Brain microvascular endothelial cell (primary cell): ENCODE data around the gene C22orf31.

ENCODE experiments used
- DNase-seq: peaks from one replicate; pipeline ENCODE4 v3.0.0-alpha.2; 2020
- H3K27ac ChIP-seq: fragments of 250-450 bp; sonication (Bioruptor Pico); 2 replicates; pipeline ENCODE4 v1.5.1; 2020; ENCODE audit warnings: mild to moderate bottlenecking, moderate library complexity
- H3K27me3 ChIP-seq: fragments of 250-450 bp; sonication (Bioruptor Pico); replicated peaks from 2 replicates; pipeline ENCODE4 v1.5.1; 2020; ENCODE audit warnings: mild to moderate bottlenecking
- H3K36me3 ChIP-seq: fragments of 250-450 bp; sonication (Bioruptor Pico); replicated peaks from 2 replicates; pipeline ENCODE4 v1.5.1; 2020; ENCODE audit warnings: mild to moderate bottlenecking
- H3K4me3 ChIP-seq: 2 replicates; pipeline ENCODE4 v1.5.1; 2011; ENCODE audit warnings: low read depth, mild to moderate bottlenecking, control low read depth, low read length, moderate library complexity
- CTCF ChIP-seq: IDR thresholded peaks from 2 replicates; pipeline ENCODE4 v1.5.1; 2011; ENCODE audit warnings: low read depth, mild to moderate bottlenecking, moderate library complexity, low read length, control low read depth, inconsistent platforms; ENCODE audit errors: missing control alignments
- in situ Hi-C: cut with HindIII; loops from 2 replicates; pipeline ENCODE4 v1.10.0; 2017; ENCODE audit warnings: low sequenced_read_pairs, low pct_ligation_motif_present

The C22orf31 gene

GRCh38 chr22:29103121-29103520 is 41.5 kb upstream of the C22orf31 start:
- Histone ChIP-seq H3K4me3 (no peak overlapping the region), H3K27me3 (no peaks in the 10 kb centered on the region), H3K36me3 (no peaks in the 10 kb centered on the region), H3K27ac (no peak overlapping the region)
- no peak for TF ChIP-seq CTCF
- DNase-seq, result no peak
- in situ Hi-C loops, result no loop called here

- H3K4me3 ChIP-seq, result no peak overlapping the region
- no peak for TF ChIP-seq CTCF
- H3K27me3 ChIP-seq, result no peaks in the 10 kb centered on the region
- no peak overlapping the region for H3K27ac ChIP-seq
- no peak for DNase-seq
- H3K36me3 ChIP-seq, result no peaks in the 10 kb centered on the region
- in situ Hi-C loops, result no loop called here
Measured at GRCh38 chr22:29102300-29102699, 40.7 kb upstream of the C22orf31 start.

GRCh38 chr22:29098296-29098695 is 36.7 kb upstream of the C22orf31 start:
- Histone ChIP-seq H3K4me3 (no peak overlapping the region), H3K27me3 (no peaks in the 10 kb centered on the region), H3K27ac (no peak overlapping the region), H3K36me3 (no peaks in the 10 kb centered on the region)
- TF ChIP-seq CTCF, result no peak
- in situ Hi-C loops, result no loop called here
- no peak for DNase-seq

GRCh38 chr22:29096736-29097669 is 35.4 kb upstream of the C22orf31 start:
- Histone ChIP-seq H3K36me3 (no peaks in the 10 kb centered on the region), H3K27ac (no peak overlapping the region), H3K27me3 (no peaks in the 10 kb centered on the region), H3K4me3 (no peak overlapping the region)
- in situ Hi-C loops, result no loop called here
- no peak for TF ChIP-seq CTCF
- no peak for DNase-seq

- Histone ChIP-seq H3K27ac (no peak overlapping the region), H3K27me3 (no peaks in the 10 kb centered on the region), H3K4me3 (no peak overlapping the region), H3K36me3 (no peaks in the 10 kb centered on the region)
- DNase-seq, result no peak
- no peak for TF ChIP-seq CTCF
- in situ Hi-C loops, result no loop called here
Measured at GRCh38 chr22:29095459-29095858, 33.8 kb upstream of the C22orf31 start.
